Chondrocyte (in vitro differentiated cells): ENCODE data around the gene MCOLN2. TPM values are rescaled to one million over a fixed set of nuclear protein-coding genes. Genes with fewer than 3 reads are reported as not detected.

Experiments used
- DNase-seq: peaks from one replicate; pipeline ENCODE4 v3.0.0; 2021; ENCODE audit warnings: mixed read lengths, low spot score
- H3K27ac Mint-ChIP-seq: one replicate; pipeline ENCODE4 v1.8.0; 2021; ENCODE audit warnings: mild to moderate bottlenecking, moderate library complexity, mixed read lengths; ENCODE audit not compliant: unreplicated experiment
- H3K27me3 Mint-ChIP-seq: 2 replicates; pipeline ENCODE4 v1.8.0; 2021; ENCODE audit warnings: low read depth, mixed read lengths
- H3K36me3 Mint-ChIP-seq: 2 replicates; pipeline ENCODE4 v1.8.0; 2021; ENCODE audit warnings: low read depth, mixed read lengths
- H3K4me1 Mint-ChIP-seq: 2 replicates; pipeline ENCODE4 v1.8.0; 2021; ENCODE audit warnings: low read depth, mild to moderate bottlenecking, mixed read lengths
- H3K4me3 Mint-ChIP-seq: one replicate; pipeline ENCODE4 v1.8.0; 2021; ENCODE audit warnings: mild to moderate bottlenecking, moderate library complexity, mixed read lengths; ENCODE audit not compliant: unreplicated experiment
- H3K9me3 Mint-ChIP-seq: 2 replicates; pipeline ENCODE4 v1.8.0; 2021; ENCODE audit warnings: low read depth, mixed read lengths
- CTCF ChIP-seq: fragments of 200-600 bp; sonication (generic); IDR thresholded peaks from 2 replicates; pipeline ENCODE4 v1.5.0; 2021; ENCODE audit warnings: antibody characterized with exemption, mild to moderate bottlenecking, moderate library complexity
- total RNA-seq: library from RNA; stranded (reverse); gene quantifications from 3 replicates; pipeline ENCODE4 v1.2.1, GENCODE V29; 2021

MCOLN2 gene
- total RNA-seq, 1 donor from 2014 or later = not detected

DNA sequence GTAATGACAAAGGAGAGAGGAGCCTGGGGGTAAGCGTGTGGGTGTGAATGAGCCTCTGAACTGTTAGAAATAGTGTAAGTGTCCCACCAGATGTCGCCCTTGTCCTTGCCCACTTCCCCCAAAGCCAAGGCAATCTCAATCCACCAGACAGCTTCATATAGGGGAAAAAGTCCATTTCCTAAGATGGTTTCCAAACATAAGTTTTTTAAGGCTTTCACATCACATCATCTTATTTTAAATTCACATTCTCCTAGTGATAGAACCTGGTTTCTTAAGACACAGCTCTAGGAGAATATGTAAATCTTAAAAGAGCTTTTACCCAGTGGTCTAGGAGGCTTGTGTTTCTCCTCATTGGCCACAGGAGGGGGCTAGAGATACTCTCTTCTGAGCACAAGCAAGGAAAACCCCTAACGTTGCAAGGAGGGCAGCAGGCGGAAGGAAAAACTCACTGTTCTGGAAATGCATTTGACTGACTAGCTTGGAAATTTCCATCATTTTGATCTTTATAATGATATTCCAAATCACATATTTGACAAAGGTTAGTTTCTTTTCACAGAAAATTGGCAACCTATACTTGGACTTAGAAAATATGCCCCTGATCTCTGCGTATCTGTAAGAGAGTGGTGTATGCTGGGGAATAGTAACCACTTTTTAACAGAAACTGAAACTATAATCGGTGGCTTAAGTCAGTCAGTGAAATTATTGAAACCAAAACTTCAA lies 52.0 kb downstream of the MCOLN2 start:
- Mint-ChIP-seq H3K9me3 (peaks cover 7% of the 10 kb centered on the region), H3K4me1 (peaks cover 16% of the 10 kb centered on the region), H3K4me3 (peak overlapping the region; percentile 57), H3K27me3 (peaks cover 10% of the 10 kb centered on the region), H3K36me3 (no peaks in the 10 kb centered on the region), H3K27ac (no peak overlapping the region)
- DNase-seq = no peak
- peak; percentile 99 for TF ChIP-seq CTCF

DNA sequence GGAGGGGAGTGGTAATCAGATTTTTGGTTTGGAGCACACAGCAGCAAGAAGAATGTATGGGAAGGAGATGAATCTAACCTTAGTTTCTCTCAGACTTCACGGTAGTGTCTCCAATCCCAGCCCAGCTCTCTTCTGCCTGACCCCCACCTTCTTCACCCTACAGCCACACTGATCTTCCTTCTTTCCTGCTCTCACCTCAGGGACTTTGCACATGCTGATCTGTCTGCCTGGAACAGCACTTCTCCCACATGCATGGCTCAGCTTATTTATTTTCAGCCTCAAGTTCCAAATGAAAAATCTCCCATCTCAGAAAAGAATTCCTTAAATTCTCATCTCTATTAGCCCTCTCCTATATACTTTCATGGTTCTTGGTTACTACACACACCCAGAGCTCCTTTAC lies 55.1 kb downstream of the MCOLN2 start:
- Mint-ChIP-seq H3K27ac (no peak overlapping the region), H3K36me3 (no peaks in the 10 kb centered on the region), H3K4me3 (no peak overlapping the region), H3K4me1 (peaks cover 16% of the 10 kb centered on the region), H3K27me3 (peaks cover 23% of the 10 kb centered on the region), H3K9me3 (no peaks in the 10 kb centered on the region)
- TF ChIP-seq CTCF = no peak
- DNase-seq = no peak

DNA sequence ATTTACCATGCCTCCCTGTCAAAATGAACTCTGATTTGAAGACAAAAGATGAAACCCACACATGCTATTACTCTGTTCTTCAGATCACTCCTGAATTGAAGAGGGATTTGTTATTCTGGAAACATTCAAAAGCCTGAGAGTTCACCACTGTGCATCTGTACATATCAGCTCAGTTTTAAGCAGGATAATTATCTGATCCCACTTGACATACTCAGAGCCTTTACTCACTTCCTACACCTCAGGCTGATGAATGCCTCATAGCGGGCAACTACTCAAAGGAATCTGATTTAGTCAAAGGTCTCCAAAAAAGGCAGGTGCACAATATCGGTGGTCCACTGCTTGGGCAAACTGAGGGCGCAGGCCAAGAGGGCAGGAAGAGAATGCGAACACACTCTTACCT lies 56.4 kb downstream of the MCOLN2 start:
- H3K4me1 Mint-ChIP-seq = peaks cover 10% of the 10 kb centered on the region
- H3K27me3 Mint-ChIP-seq = peaks cover 23% of the 10 kb centered on the region
- DNase-seq = no peak
- H3K27ac Mint-ChIP-seq = no peak overlapping the region
- H3K36me3 Mint-ChIP-seq = no peaks in the 10 kb centered on the region
- TF ChIP-seq CTCF = no peak
- no peak overlapping the region for H3K4me3 Mint-ChIP-seq
- H3K9me3 Mint-ChIP-seq = no peaks in the 10 kb centered on the region

GRCh38 chr1:84939761-84940160 lies 57.2 kb downstream of the MCOLN2 start:
- DNase-seq = no peak
- TF ChIP-seq CTCF = no peak
- no peak overlapping the region for H3K4me3 Mint-ChIP-seq
- peaks cover 3% of the 10 kb centered on the region for H3K4me1 Mint-ChIP-seq
- H3K36me3 Mint-ChIP-seq = no peaks in the 10 kb centered on the region
- H3K27ac Mint-ChIP-seq = no peak overlapping the region
- H3K27me3 Mint-ChIP-seq = peaks cover 28% of the 10 kb centered on the region
- no peaks in the 10 kb centered on the region for H3K9me3 Mint-ChIP-seq

DNA sequence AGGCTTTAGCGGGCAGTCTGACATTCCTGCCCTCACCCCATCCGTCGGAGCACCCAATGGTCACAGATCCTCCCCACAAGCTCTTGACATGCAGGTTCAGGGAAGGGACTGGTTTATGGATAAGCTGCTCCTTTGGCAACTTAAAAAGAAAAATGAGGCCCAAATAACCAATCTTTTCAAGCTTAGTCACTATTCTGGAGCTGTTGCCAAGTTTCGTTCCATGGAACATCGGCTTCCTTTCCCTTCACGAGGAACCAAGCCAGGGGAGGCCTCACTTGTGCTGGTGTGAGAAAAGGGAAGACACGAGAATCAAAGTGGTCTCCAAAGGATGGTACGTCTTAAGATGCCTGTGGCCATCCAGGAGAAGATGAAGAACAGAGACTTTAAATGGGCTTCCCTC lies 57.8 kb downstream of the MCOLN2 start:
- no peak overlapping the region for H3K4me3 Mint-ChIP-seq
- H3K27me3 Mint-ChIP-seq = peaks cover 28% of the 10 kb centered on the region
- H3K4me1 Mint-ChIP-seq = peaks cover 2% of the 10 kb centered on the region

More for the DNA sequence above, 57.8 kb downstream of the MCOLN2 start:
- DNase-seq = no peak
- no peaks in the 10 kb centered on the region for H3K9me3 Mint-ChIP-seq
- H3K27ac Mint-ChIP-seq = no peak overlapping the region
- no peaks in the 10 kb centered on the region for H3K36me3 Mint-ChIP-seq
- TF ChIP-seq CTCF = no peak
